Measurements from ENCODE around the gene NKD2. TPM values are rescaled to one million over a fixed set of nuclear protein-coding genes. Genes with fewer than 3 reads are reported as not detected.

The NKD2 gene
- total RNA-seq, 4 donors from 2014 or later, result 0.78 to 3.2 (median 1.6) TPM

- intact Hi-C loops (cut with DNase I), result loop anchor here (10.0 kb wide), 1 partner anchor 171 kb away; no protein-coding TSS in a partner anchor
- H3K36me3 ChIP-seq, result no peaks in the 10 kb centered on the region
- H3K27ac ChIP-seq, result no peak overlapping the region
Measured at GRCh38 chr5:1003296-1003937, 5.2 kb upstream of the NKD2 start.

GRCh38 chr5:1004461-1005248 is 3.9 kb upstream of the NKD2 start:
- peak; percentile 70 to 71 for DNase-seq
- intact Hi-C loops (cut with DNase I), result loop anchor here (5.0 to 10.0 kb wide), 2 partner anchors 170 to 638 kb away; no protein-coding TSS in a partner anchor
- Histone ChIP-seq H3K4me3 (replicated peaks in 1 of 3) (peak overlapping the region in 1 of 3 donors; percentile 65), H3K9me3 (no peaks in the 10 kb centered on the region), H3K27me3 (peaks cover 5% of the 10 kb centered on the region), H3K36me3 (no peaks in the 10 kb centered on the region), H3K27ac (peak overlapping the region in 2 of 3 donors; percentile 29 to 82), H3K4me1 (peaks cover 7 to 30% of the 10 kb centered on the region in 2 donors)
- 0 to 20% methylated on average over 2 to 11 of the region's 88 CpGs for WGBS, 2 donors
- no peak for TF ChIP-seq POLR2A (IDR thresholded peaks at IDR 0.05)
- TF ChIP-seq, protein P1, sequence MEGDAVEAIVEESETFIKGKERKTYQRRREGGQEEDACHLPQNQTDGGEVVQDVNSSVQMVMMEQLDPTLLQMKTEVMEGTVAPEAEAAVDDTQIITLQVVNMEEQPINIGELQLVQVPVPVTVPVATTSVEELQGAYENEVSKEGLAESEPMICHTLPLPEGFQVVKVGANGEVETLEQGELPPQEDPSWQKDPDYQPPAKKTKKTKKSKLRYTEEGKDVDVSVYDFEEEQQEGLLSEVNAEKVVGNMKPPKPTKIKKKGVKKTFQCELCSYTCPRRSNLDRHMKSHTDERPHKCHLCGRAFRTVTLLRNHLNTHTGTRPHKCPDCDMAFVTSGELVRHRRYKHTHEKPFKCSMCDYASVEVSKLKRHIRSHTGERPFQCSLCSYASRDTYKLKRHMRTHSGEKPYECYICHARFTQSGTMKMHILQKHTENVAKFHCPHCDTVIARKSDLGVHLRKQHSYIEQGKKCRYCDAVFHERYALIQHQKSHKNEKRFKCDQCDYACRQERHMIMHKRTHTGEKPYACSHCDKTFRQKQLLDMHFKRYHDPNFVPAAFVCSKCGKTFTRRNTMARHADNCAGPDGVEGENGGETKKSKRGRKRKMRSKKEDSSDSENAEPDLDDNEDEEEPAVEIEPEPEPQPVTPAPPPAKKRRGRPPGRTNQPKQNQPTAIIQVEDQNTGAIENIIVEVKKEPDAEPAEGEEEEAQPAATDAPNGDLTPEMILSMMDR (IDR thresholded peaks at IDR 0.05), result peak in 3 of 6 experiments; percentile 16 to 39 (median 28)

More at GRCh38 chr5:1003296-1003937, 5.2 kb upstream of the NKD2 start:
- TF ChIP-seq POLR2A (IDR thresholded peaks at IDR 0.05), result no peak
- TF ChIP-seq, protein P1 (IDR thresholded peaks at IDR 0.05), result no peak
- Histone ChIP-seq H3K4me3 (replicated peaks in 1 of 3) (no peak overlapping the region), H3K27me3 (no peaks in the 10 kb centered on the region), H3K9me3 (no peaks in the 10 kb centered on the region), H3K4me1 (peaks cover 7 to 20% of the 10 kb centered on the region in 2 donors)
- peak; percentile 20 to 38 for DNase-seq
- WGBS, 2 donors, result 56 to 57% methylated on average over 17 to 21 of the region's 21 CpGs

DNA sequence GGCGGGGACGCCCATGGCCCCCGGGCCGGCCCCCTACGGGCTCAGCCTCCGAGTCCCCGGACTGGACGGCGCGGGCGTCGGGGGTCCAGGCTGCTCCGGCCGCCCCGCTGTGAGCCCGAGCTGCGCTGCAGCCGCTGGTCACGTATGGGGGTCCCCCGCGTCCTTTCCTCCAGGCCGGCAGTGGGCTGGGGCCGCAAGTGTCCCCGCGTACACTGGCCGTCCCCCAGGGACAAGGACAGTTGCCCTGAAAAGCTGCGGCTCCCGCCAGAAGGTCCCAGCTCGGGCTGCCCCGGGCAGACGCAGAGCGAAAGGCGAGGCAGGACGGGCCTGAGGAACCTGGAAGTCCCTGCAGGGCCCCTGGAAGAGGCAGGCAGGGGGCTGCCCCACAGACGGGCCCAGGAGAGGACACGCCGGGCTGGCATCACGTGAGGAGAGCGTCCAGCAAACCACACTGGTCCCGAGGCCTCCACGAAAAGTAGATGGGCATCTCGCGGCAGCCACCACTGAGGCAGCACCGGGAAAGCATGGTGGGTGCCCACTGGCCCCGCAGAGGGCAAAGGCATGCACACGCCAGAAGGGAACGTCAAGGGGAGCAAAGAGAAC is 3.3 kb upstream of the NKD2 start:
- TF ChIP-seq POLR2A (IDR thresholded peaks at IDR 0.05), result no peak
- TF ChIP-seq, protein P1 (IDR thresholded peaks at IDR 0.05), result no peak
- H3K4me1 ChIP-seq, result peaks cover 7 to 33% of the 10 kb centered on the region in 2 donors
- DNase-seq, result peak in 1 of 2 donors; percentile 2
- H3K36me3 ChIP-seq, result no peaks in the 10 kb centered on the region
- intact Hi-C loops (cut with DNase I), result loop anchor here (5.0 to 10.0 kb wide), 2 partner anchors 169 to 637 kb away; no protein-coding TSS in a partner anchor
- H3K27me3 ChIP-seq, result peaks cover 7% of the 10 kb centered on the region
- 79 to 86% methylated on average over 16 to 19 of the region's 47 CpGs for WGBS, 2 donors
- peak overlapping the region in 1 of 3 donors; percentile 65 for H3K4me3 ChIP-seq (replicated peaks in 1 of 3)
- H3K9me3 ChIP-seq, result no peaks in the 10 kb centered on the region
- H3K27ac ChIP-seq, result peak overlapping the region in 1 of 3 donors; percentile 29

GRCh38 chr5:1005904-1006655 is 2.5 kb upstream of the NKD2 start:
- WGBS, 2 donors, result 95 to 98% methylated on average over 4 to 12 of the region's 13 CpGs
- DNase-seq, result peak in 1 of 2 donors; percentile 1
- H3K27me3 ChIP-seq, result peaks cover 7% of the 10 kb centered on the region
- no peaks in the 10 kb centered on the region for H3K9me3 ChIP-seq
- no peak overlapping the region for H3K27ac ChIP-seq
- intact Hi-C loops (cut with DNase I), result loop anchor here (5.0 to 10.0 kb wide), 2 partner anchors 169 to 636 kb away; no protein-coding TSS in a partner anchor
- TF ChIP-seq, protein P1 (IDR thresholded peaks at IDR 0.05), result no peak
- no peak for TF ChIP-seq POLR2A (IDR thresholded peaks at IDR 0.05)
- no peak overlapping the region for H3K4me3 ChIP-seq (replicated peaks in 1 of 3)
- H3K36me3 ChIP-seq, result no peaks in the 10 kb centered on the region
- H3K4me1 ChIP-seq, result peaks cover 7 to 37% of the 10 kb centered on the region in 2 donors
